ENCODE results near the gene TEX264.

TEX264 gene

GRCh38 chr3:51706021-51706485 lies 35.0 kb downstream of the TEX264 start:
- H3K4me3 ChIP-seq (ENCODE audit: low read length in 2 of 2): no peak overlapping the region
- H3K27me3 ChIP-seq (ENCODE audit: control insufficient read depth in 2 of 2, insufficient read depth in 2 of 2, low read length in 2 of 2): no peaks in the 10 kb centered on the region
- H3K9me3 ChIP-seq (ENCODE audit: control insufficient read depth in 2 of 2, low read length in 2 of 2): no peaks in the 10 kb centered on the region
- H3K9ac ChIP-seq (ENCODE audit: low read depth in 1 of 2, low read length in 2 of 2): no peak overlapping the region
- no peaks in the 10 kb centered on the region for H3K4me1 ChIP-seq (ENCODE audit: control insufficient read depth in 2 of 2, insufficient read depth in 2 of 2, low read length in 2 of 2)
- H3K36me3 ChIP-seq (ENCODE audit: control insufficient read depth in 2 of 2, insufficient read depth in 2 of 2, low read length in 2 of 2): peaks cover 12 to 19% of the 10 kb centered on the region in 2 donors
- no peak overlapping the region for H3K27ac ChIP-seq (ENCODE audit: low read depth in 2 of 2, low read length in 2 of 2)

DNA sequence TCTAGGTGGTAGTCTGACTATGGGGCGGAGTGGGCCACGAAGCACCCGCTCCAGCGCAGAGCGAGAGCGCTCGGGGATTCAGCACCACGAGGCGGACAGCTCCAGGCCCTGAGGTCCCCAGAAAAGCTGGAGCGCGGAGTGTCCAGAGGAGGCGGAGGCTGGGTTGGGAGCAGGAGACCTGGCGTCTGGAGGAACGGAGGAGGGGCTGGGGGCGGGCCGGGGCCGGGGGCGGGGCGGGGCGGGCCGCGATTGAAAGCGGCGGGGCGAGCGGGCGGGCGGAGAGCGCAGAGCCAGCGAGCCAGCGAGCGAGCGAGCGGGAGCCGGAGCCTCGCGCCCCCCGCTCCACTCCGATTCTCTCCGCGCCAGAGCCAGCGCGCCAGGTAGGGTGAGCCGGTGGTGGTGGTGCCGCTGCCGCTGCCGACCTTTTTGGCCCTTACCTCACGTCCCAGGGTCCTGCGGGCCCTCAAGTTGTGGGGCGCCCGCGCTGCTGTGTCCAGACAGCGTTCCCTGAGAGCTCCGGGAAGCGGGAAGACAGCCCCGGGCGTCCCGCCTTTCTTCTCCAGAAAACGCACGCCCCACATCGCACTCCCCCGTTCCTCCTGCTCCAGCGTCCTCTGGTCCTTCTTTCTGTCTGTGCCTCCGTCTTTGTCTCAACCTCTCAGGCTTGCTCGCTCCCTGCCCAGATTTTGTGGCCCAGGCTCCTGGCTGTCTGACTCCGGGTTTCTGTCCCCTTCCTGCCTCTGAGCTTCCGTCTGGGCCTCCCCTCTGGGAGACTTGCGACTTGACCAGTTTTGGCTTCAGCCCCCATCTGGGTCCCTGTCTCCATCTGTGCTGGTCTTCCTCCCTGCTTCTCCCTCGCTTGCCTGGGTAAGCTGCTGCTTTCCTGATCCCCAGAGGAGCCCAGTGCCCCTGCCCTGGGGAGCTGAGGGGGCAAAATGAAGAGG lies 36.0 kb downstream of the TEX264 start, which contains the start of gene GRM2:
Gene GRM2 (plus strand): TSS at position 281 of the 944 bp plus-strand sequence. CDS start 1,916 bp downstream, outside the sequence.
- H3K4me1 ChIP-seq (ENCODE audit: control insufficient read depth in 2 of 2, insufficient read depth in 2 of 2, low read length in 2 of 2): no peaks in the 10 kb centered on the region
- no peak within 1 kb of the TSS for H3K27ac ChIP-seq (ENCODE audit: low read depth in 2 of 2, low read length in 2 of 2)
- peaks cover 12 to 17% of the 10 kb centered on the region in 2 donors for H3K36me3 ChIP-seq (ENCODE audit: control insufficient read depth in 2 of 2, insufficient read depth in 2 of 2, low read length in 2 of 2)
- no peaks in the 10 kb centered on the region for H3K27me3 ChIP-seq (ENCODE audit: control insufficient read depth in 2 of 2, insufficient read depth in 2 of 2, low read length in 2 of 2)
- no peaks in the 10 kb centered on the region for H3K9me3 ChIP-seq (ENCODE audit: control insufficient read depth in 2 of 2, low read length in 2 of 2)
- peak within 1 kb of the TSS in 1 of 2 donors; percentile 20 for H3K4me3 ChIP-seq (ENCODE audit: low read length in 2 of 2)
- H3K9ac ChIP-seq (ENCODE audit: low read depth in 1 of 2, low read length in 2 of 2): no peak within 1 kb of the TSS

- no peaks in the 10 kb centered on the region for H3K27me3 ChIP-seq (ENCODE audit: control insufficient read depth in 2 of 2, insufficient read depth in 2 of 2, low read length in 2 of 2)
- H3K27ac ChIP-seq (ENCODE audit: low read depth in 2 of 2, low read length in 2 of 2): no peak overlapping the region
- H3K4me1 ChIP-seq (ENCODE audit: control insufficient read depth in 2 of 2, insufficient read depth in 2 of 2, low read length in 2 of 2): no peaks in the 10 kb centered on the region
- peaks cover 10% of the 10 kb centered on the region in 2 donors for H3K36me3 ChIP-seq (ENCODE audit: control insufficient read depth in 2 of 2, insufficient read depth in 2 of 2, low read length in 2 of 2)
- no peak overlapping the region for H3K9ac ChIP-seq (ENCODE audit: low read depth in 1 of 2, low read length in 2 of 2)
- H3K9me3 ChIP-seq (ENCODE audit: control insufficient read depth in 2 of 2, low read length in 2 of 2): no peaks in the 10 kb centered on the region
- H3K4me3 ChIP-seq (ENCODE audit: low read length in 2 of 2): no peak overlapping the region
These were observed 37.3 kb downstream of the TEX264 start for GRCh38 chr3:51708216-51708845.

GRCh38 chr3:51709004-51709420 lies 38.0 kb downstream of the TEX264 start:
- no peaks in the 10 kb centered on the region for H3K27me3 ChIP-seq (ENCODE audit: control insufficient read depth in 2 of 2, insufficient read depth in 2 of 2, low read length in 2 of 2)
- no peak overlapping the region for H3K9ac ChIP-seq (ENCODE audit: low read depth in 1 of 2, low read length in 2 of 2)
- H3K4me1 ChIP-seq (ENCODE audit: control insufficient read depth in 2 of 2, insufficient read depth in 2 of 2, low read length in 2 of 2): no peaks in the 10 kb centered on the region
- H3K9me3 ChIP-seq (ENCODE audit: control insufficient read depth in 2 of 2, low read length in 2 of 2): no peaks in the 10 kb centered on the region
- H3K27ac ChIP-seq (ENCODE audit: low read depth in 2 of 2, low read length in 2 of 2): no peak overlapping the region
- peaks cover 4 to 5% of the 10 kb centered on the region in 2 donors for H3K36me3 ChIP-seq (ENCODE audit: control insufficient read depth in 2 of 2, insufficient read depth in 2 of 2, low read length in 2 of 2)
- no peak overlapping the region for H3K4me3 ChIP-seq (ENCODE audit: low read length in 2 of 2)

DNA sequence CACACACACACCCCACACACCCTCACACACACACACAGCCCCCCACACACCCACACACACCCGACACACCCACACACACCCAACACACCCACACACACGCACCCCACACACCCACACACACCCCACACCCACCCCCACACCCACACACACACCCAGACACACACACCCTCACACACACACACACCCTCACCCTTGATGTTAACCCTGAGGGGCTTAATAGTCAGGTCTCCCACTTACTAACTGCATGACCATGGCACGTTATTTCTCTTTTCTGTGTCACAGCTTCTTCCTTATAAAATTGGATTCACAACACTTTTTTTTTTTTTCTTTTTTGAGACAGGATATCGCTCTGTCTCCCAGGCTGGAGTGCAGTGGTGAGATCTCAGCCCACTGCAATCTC lies 38.6 kb downstream of the TEX264 start:
- H3K4me3 ChIP-seq (ENCODE audit: low read length in 2 of 2): no peak overlapping the region

GRCh38 chr3:51710631-51711351 lies 39.7 kb downstream of the TEX264 start:
- Histone ChIP-seq H3K9ac (ENCODE audit: low read depth in 1 of 2, low read length in 2 of 2) (no peak overlapping the region), H3K9me3 (ENCODE audit: control insufficient read depth in 2 of 2, low read length in 2 of 2) (no peaks in the 10 kb centered on the region), H3K4me1 (ENCODE audit: control insufficient read depth in 2 of 2, insufficient read depth in 2 of 2, low read length in 2 of 2) (no peaks in the 10 kb centered on the region), H3K27ac (ENCODE audit: low read depth in 2 of 2, low read length in 2 of 2) (no peak overlapping the region), H3K36me3 (ENCODE audit: control insufficient read depth in 2 of 2, insufficient read depth in 2 of 2, low read length in 2 of 2) (no peaks in the 10 kb centered on the region), H3K4me3 (ENCODE audit: low read length in 2 of 2) (no peak overlapping the region), H3K27me3 (ENCODE audit: control insufficient read depth in 2 of 2, insufficient read depth in 2 of 2, low read length in 2 of 2) (no peaks in the 10 kb centered on the region)

More for the DNA sequence above, 38.6 kb downstream of the TEX264 start:
- Histone ChIP-seq H3K27ac (ENCODE audit: low read depth in 2 of 2, low read length in 2 of 2) (no peak overlapping the region), H3K36me3 (ENCODE audit: control insufficient read depth in 2 of 2, insufficient read depth in 2 of 2, low read length in 2 of 2) (peaks cover under 1 to 4% of the 10 kb centered on the region in 2 donors), H3K4me1 (ENCODE audit: control insufficient read depth in 2 of 2, insufficient read depth in 2 of 2, low read length in 2 of 2) (no peaks in the 10 kb centered on the region), H3K27me3 (ENCODE audit: control insufficient read depth in 2 of 2, insufficient read depth in 2 of 2, low read length in 2 of 2) (no peaks in the 10 kb centered on the region), H3K9me3 (ENCODE audit: control insufficient read depth in 2 of 2, low read length in 2 of 2) (no peaks in the 10 kb centered on the region), H3K9ac (ENCODE audit: low read depth in 1 of 2, low read length in 2 of 2) (no peak overlapping the region)

- no peaks in the 10 kb centered on the region for H3K9me3 ChIP-seq (ENCODE audit: control insufficient read depth in 2 of 2, low read length in 2 of 2)
- no peak overlapping the region for H3K9ac ChIP-seq (ENCODE audit: low read depth in 1 of 2, low read length in 2 of 2)
- H3K4me3 ChIP-seq (ENCODE audit: low read length in 2 of 2): no peak overlapping the region
- no peaks in the 10 kb centered on the region for H3K4me1 ChIP-seq (ENCODE audit: control insufficient read depth in 2 of 2, insufficient read depth in 2 of 2, low read length in 2 of 2)
- no peaks in the 10 kb centered on the region for H3K36me3 ChIP-seq (ENCODE audit: control insufficient read depth in 2 of 2, insufficient read depth in 2 of 2, low read length in 2 of 2)
- H3K27ac ChIP-seq (ENCODE audit: low read depth in 2 of 2, low read length in 2 of 2): no peak overlapping the region
- H3K27me3 ChIP-seq (ENCODE audit: control insufficient read depth in 2 of 2, insufficient read depth in 2 of 2, low read length in 2 of 2): no peaks in the 10 kb centered on the region
These were observed 40.4 kb downstream of the TEX264 start for GRCh38 chr3:51711352-51712037.

DNA sequence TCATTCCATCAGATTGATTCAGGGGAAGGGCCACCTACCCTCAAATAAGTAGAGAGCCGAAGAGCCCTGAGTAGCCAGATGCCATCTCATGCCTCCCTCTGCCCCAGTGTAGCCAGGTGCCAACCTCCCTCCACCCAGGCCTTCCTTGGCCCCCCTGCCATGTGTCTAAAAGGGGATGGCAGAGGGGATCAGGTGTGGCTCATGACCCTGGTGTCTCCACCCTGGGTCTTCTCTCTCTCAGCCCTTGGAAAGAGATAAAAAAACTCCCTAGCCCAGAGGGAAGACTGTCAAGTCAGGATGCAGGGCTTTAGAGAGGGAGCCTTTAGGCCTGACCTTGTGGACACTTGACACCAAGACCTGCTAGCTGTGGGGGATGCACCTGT lies 41.0 kb downstream of the TEX264 start:
- H3K9ac ChIP-seq (ENCODE audit: low read depth in 1 of 2, low read length in 2 of 2): no peak overlapping the region
- H3K9me3 ChIP-seq (ENCODE audit: control insufficient read depth in 2 of 2, low read length in 2 of 2): no peaks in the 10 kb centered on the region
- no peak overlapping the region for H3K4me3 ChIP-seq (ENCODE audit: low read length in 2 of 2)
- no peaks in the 10 kb centered on the region for H3K36me3 ChIP-seq (ENCODE audit: control insufficient read depth in 2 of 2, insufficient read depth in 2 of 2, low read length in 2 of 2)
- H3K27ac ChIP-seq (ENCODE audit: low read depth in 2 of 2, low read length in 2 of 2): no peak overlapping the region
- no peaks in the 10 kb centered on the region for H3K4me1 ChIP-seq (ENCODE audit: control insufficient read depth in 2 of 2, insufficient read depth in 2 of 2, low read length in 2 of 2)
- H3K27me3 ChIP-seq (ENCODE audit: control insufficient read depth in 2 of 2, insufficient read depth in 2 of 2, low read length in 2 of 2): peaks cover 0 to 2% of the 10 kb centered on the region in 2 donors

- H3K9ac ChIP-seq (ENCODE audit: low read depth in 1 of 2, low read length in 2 of 2): no peak overlapping the region
- no peaks in the 10 kb centered on the region for H3K36me3 ChIP-seq (ENCODE audit: control insufficient read depth in 2 of 2, insufficient read depth in 2 of 2, low read length in 2 of 2)
- H3K27me3 ChIP-seq (ENCODE audit: control insufficient read depth in 2 of 2, insufficient read depth in 2 of 2, low read length in 2 of 2): peaks cover 0 to 6% of the 10 kb centered on the region in 2 donors
- H3K4me3 ChIP-seq (ENCODE audit: low read length in 2 of 2): no peak overlapping the region
- H3K9me3 ChIP-seq (ENCODE audit: control insufficient read depth in 2 of 2, low read length in 2 of 2): no peaks in the 10 kb centered on the region
- no peaks in the 10 kb centered on the region for H3K4me1 ChIP-seq (ENCODE audit: control insufficient read depth in 2 of 2, insufficient read depth in 2 of 2, low read length in 2 of 2)
- H3K27ac ChIP-seq (ENCODE audit: low read depth in 2 of 2, low read length in 2 of 2): no peak overlapping the region
These were observed 41.5 kb downstream of the TEX264 start for GRCh38 chr3:51712511-51712931.

All from mucosa of rectum (tissue), 2 donors.